ENCODE results near the gene RPS6KB2. TPM values are rescaled to one million over a fixed set of nuclear protein-coding genes. Genes with fewer than 3 reads are reported as not detected.

RPS6KB2 gene
- total and polyA plus RNA-seq, 10 of the 15 experiments (the other 5 are each of a cell fraction or from before 2014, with no cell fraction given): 0.39 to 101 (median 58.4) TPM

DNA sequence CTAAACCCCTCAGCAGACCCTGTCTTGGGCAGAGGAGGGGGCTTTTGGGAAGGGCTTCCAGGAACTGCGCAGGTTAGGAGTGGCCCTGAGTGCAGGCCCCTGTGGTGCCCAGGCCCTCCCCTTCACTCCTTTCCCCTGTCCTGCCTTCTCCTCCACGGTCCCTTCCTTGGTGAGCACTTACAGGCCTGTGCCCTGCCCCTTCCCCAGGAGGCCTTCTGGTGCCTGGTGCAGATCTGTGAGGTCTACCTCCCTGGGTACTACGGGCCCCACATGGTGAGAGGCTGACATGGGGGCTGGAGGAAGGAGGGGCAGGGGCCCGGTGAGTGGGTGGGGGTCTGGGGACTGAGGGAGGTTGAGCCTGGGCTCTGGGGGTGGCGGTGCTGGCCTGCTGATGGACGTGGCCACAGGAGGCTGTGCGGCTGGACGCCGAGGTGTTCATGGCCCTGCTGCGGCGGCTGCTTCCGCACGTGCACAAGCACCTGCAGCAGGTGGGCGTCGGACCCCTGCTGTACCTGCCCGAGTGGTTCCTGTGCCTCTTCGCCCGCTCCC is 21.8 kb upstream of the RPS6KB2 start:
- Histone ChIP-seq H3K9ac (ENCODE audit: control insufficient read depth, insufficient read depth, low read length) (peak overlapping the region; percentile 15; the same call in 1 of the 2 replicates), H4K20me1 (ENCODE audit: control insufficient read depth, insufficient read depth) (no peaks in the 10 kb centered on the region)
- no TSS peak for BruUV-seq (replicated peaks)
- no peak for TF ChIP-seq KDM1A (IDR thresholded peaks at IDR 0.05; ENCODE audit: borderline replicate concordance)
- no peak for TF ChIP-seq ZNF384 (IDR thresholded peaks at IDR 0.05; ENCODE audit: borderline replicate concordance, low read depth, low read length)
- TF ChIP-seq, protein P1, sequence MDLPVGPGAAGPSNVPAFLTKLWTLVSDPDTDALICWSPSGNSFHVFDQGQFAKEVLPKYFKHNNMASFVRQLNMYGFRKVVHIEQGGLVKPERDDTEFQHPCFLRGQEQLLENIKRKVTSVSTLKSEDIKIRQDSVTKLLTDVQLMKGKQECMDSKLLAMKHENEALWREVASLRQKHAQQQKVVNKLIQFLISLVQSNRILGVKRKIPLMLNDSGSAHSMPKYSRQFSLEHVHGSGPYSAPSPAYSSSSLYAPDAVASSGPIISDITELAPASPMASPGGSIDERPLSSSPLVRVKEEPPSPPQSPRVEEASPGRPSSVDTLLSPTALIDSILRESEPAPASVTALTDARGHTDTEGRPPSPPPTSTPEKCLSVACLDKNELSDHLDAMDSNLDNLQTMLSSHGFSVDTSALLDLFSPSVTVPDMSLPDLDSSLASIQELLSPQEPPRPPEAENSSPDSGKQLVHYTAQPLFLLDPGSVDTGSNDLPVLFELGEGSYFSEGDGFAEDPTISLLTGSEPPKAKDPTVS (IDR thresholded peaks at IDR 0.05; ENCODE audit: low read depth, low read length): no peak
- no peak for TF ChIP-seq RUNX3 (IDR thresholded peaks at IDR 0.05; ENCODE audit: low read length)
- TF ChIP-seq BACH1 (IDR thresholded peaks at IDR 0.05; ENCODE audit: borderline replicate concordance): no peak
- TF ChIP-seq MTA2 (IDR thresholded peaks at IDR 0.05; ENCODE audit: low read depth): no peak
- TF ChIP-seq, protein P2, sequence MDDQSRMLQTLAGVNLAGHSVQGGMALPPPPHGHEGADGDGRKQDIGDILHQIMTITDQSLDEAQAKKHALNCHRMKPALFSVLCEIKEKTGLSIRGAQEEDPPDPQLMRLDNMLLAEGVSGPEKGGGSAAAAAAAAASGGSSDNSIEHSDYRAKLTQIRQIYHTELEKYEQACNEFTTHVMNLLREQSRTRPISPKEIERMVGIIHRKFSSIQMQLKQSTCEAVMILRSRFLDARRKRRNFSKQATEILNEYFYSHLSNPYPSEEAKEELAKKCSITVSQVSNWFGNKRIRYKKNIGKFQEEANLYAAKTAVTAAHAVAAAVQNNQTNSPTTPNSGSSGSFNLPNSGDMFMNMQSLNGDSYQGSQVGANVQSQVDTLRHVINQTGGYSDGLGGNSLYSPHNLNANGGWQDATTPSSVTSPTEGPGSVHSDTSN (IDR thresholded peaks at IDR 0.05; ENCODE audit: insufficient replicate concordance, low read depth, low read length): no peak
- TF ChIP-seq ZNF24 (IDR thresholded peaks at IDR 0.05): no peak
- no peak for TF ChIP-seq NFYB (IDR thresholded peaks at IDR 0.05; ENCODE audit: insufficient read depth, low read depth, low read length)
- no peak for TF ChIP-seq ZNF217 (IDR thresholded peaks at IDR 0.05)
- no peak for TF ChIP-seq HDAC6 (IDR thresholded peaks at IDR 0.05; ENCODE audit: unreplicated experiment)
- no peak for TF ChIP-seq SREBF1 (IDR thresholded peaks at IDR 0.05; ENCODE audit: low read length)
- TF ChIP-seq, protein P3, sequence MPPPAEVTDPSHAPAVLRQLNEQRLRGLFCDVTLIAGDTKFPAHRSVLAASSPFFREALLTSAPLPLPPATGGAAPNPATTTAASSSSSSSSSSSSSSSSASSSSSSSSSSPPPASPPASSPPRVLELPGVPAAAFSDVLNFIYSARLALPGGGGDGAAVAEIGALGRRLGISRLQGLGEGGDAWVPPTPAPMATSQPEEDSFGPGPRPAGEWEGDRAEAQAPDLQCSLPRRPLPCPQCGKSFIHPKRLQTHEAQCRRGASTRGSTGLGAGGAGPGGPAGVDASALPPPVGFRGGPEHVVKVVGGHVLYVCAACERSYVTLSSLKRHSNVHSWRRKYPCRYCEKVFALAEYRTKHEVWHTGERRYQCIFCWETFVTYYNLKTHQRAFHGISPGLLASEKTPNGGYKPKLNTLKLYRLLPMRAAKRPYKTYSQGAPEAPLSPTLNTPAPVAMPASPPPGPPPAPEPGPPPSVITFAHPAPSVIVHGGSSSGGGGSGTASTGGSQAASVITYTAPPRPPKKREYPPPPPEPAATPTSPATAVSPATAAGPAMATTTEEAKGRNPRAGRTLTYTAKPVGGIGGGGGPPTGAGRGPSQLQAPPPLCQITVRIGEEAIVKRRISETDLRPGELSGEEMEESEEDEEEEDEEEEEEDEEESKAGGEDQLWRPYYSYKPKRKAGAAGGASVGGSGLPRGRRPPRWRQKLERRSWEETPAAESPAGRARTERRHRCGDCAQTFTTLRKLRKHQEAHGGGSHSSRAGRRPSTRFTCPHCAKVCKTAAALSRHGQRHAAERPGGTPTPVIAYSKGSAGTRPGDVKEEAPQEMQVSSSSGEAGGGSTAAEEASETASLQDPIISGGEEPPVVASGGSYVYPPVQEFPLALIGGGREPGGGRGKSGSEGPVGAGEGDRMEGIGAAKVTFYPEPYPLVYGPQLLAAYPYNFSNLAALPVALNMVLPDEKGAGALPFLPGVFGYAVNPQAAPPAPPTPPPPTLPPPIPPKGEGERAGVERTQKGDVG (CRISPR knock-in tag; IDR thresholded peaks at IDR 0.05): no peak
- TF ChIP-seq STAT1 (conservative IDR thresholded peaks at IDR 0.05): no peak
- TF ChIP-seq BHLHE40 (IDR thresholded peaks at IDR 0.05; ENCODE audit: borderline replicate concordance in 1 of 2, low read depth in 2 of 2, low read length in 1 of 2): no peak

More for the DNA sequence above, 21.8 kb upstream of the RPS6KB2 start:
- DNase-seq (ENCODE audit: low read depth, low spot score) (no peak), FAIRE-seq (no peak), ATAC-seq (no peak)
- SMC1A ChIA-PET (ENCODE audit: uncharacterized antibody, unreplicated experiment): interaction anchor here (0.7 to 3.1 kb wide), 6 partner anchors 14 to 99 kb away, joined by 3 to 11 read pairs (median 4); partner anchors contain the start of genes PTPRCAP and TMEM134
- RAD21 ChIA-PET (ENCODE audit: unreplicated experiment): interaction anchor here (0.9 to 2.6 kb wide), 6 partner anchors 15 to 63 kb away, joined by 4 to 18 read pairs (median 5); partner anchors contain the start of genes PTPRCAP and RAD9A
- CTCF ChIA-PET: interaction anchor here (1.0 to 1.9 kb wide), 3 partner anchors 14 to 63 kb away, joined by 4 to 7 read pairs (median 5); partner anchors contain the start of gene TMEM134
- Histone ChIP-seq H3K4me2 (ENCODE audit: control insufficient read depth, insufficient read depth) (peak overlapping the region; percentile 50; the same call in 1 of the 2 replicates), H3K79me2 (ENCODE audit: control insufficient read depth, insufficient read depth, low read length) (peaks cover 34% of the 10 kb centered on the region), H3K9me3 (replicated peaks; ENCODE audit: control insufficient read depth, insufficient read depth, low read length) (no peaks in the 10 kb centered on the region; the same call in 2 of the 3 replicates), H3K36me3 (ENCODE audit: control insufficient read depth in 2 of 2, insufficient read depth in 2 of 2, low read length in 1 of 2) (no peaks in the 10 kb centered on the region), H3K4me3 (0 out of 2 replicates have a peak overlapping the region, but pooled peaks have one; percentile 30), H2AFZ (ENCODE audit: control insufficient read depth, low read depth, low read length) (no peak overlapping the region), H3K4me1 (ENCODE audit: control insufficient read depth, insufficient read depth, low read length) (peaks cover 69% of the 10 kb centered on the region), H3K27ac (ENCODE audit: control insufficient read depth, insufficient read depth) (no peak overlapping the region; the same call in 1 of the 2 replicates), H3K27me3 (replicated peaks in 1 of 2; ENCODE audit: control insufficient read depth in 2 of 2, insufficient read depth in 2 of 2, low read length in 1 of 2) (no peaks in the 10 kb centered on the region)
- in situ Hi-C loops (cut with MboI) (no loop called here), intact Hi-C loops (cut with micrococcal nuclease; ENCODE audit: unreplicated experiment) (no loop called here)
- POLR2A ChIA-PET: interaction anchor here (0.7 to 3.0 kb wide), 4 partner anchors 13 to 78 kb away, joined by 3 to 12 read pairs (median 4); partner anchors contain the start of gene PTPRCAP
- 83% methylated on average over 17 of the region's 18 CpGs for WGBS (ENCODE audit: insufficient coverage, insufficient replicate concordance, low lambda C conversion rate, missing lambda C conversion rate)
